Measurements from ENCODE around the gene GPR153. TPM values are rescaled to one million over a fixed set of nuclear protein-coding genes. Genes with fewer than 3 reads are reported as not detected.
A peak's percentile ranks its signal among the peaks of the same experiment; 100 is the strongest.

GPR153 gene
- total and polyA plus RNA-seq, 12 donors: 1.8 to 8.5 (median 3.6) TPM

GRCh38 chr1:6239950-6240768 lies 20.7 kb downstream of the GPR153 start:
- intact Hi-C loops (cut with DNase I): loop anchor here in 9 of 10 donors (5.0 to 10.0 kb wide), 10 partner anchors 33 to 198 kb away; partner anchors contain the start of genes RPL22 (in 4 of the 9), RNF207 (in 3 of the 9), ACOT7 (in 1 of the 9) and CHD5 (in 1 of the 9)
- Histone ChIP-seq H3K4me3 (no peak overlapping the region), H3K4me1 (peaks cover under 1 to 27% (median 18%) of the 10 kb centered on the region in 9 donors), H3K36me3 (no peaks in the 10 kb centered on the region), H3K27me3 (peaks cover 12 to 68% (median 57%) of the 10 kb centered on the region in 7 donors), H3K27ac (no peak overlapping the region), H3K9me3 (no peaks in the 10 kb centered on the region)
- WGBS, 2 donors: 76 to 83% methylated on average over 17 of the region's 17 CpGs
- ATAC-seq: no peak
- no peak for TF ChIP-seq CTCF (IDR thresholded peaks at IDR 0.05)
- DNase-seq: no peak

- no peak overlapping the region for H3K27ac ChIP-seq
- no peak for TF ChIP-seq CTCF (IDR thresholded peaks at IDR 0.05)
- H3K27me3 ChIP-seq: peaks cover 12 to 61% (median 51%) of the 10 kb centered on the region in 7 donors
- intact Hi-C loops (cut with DNase I): loop anchor here in 5 of 10 donors (5.0 kb wide), 3 partner anchors 37 to 153 kb away; partner anchors contain the start of genes RPL22 (in 4 of the 5) and ACOT7 (in 1 of the 5)
- WGBS, 2 donors: 45 to 50% methylated on average over 7 of the region's 7 CpGs
- DNase-seq: no peak
- peaks cover 0 to 3% (median 0%) of the 10 kb centered on the region in 9 donors for H3K36me3 ChIP-seq
- ATAC-seq: no peak
- no peak overlapping the region for H3K4me3 ChIP-seq
- no peaks in the 10 kb centered on the region for H3K9me3 ChIP-seq
- peaks cover 8 to 34% (median 26%) of the 10 kb centered on the region in 9 donors for H3K4me1 ChIP-seq
Observed at GRCh38 chr1:6239213-6239752, 21.6 kb downstream of the GPR153 start.

GRCh38 chr1:6237093-6237492 lies 23.8 kb downstream of the GPR153 start:
- Histone ChIP-seq H3K4me3 (no peak overlapping the region), H3K9me3 (no peaks in the 10 kb centered on the region), H3K36me3 (peaks cover 0 to 25% (median 6%) of the 10 kb centered on the region in 9 donors), H3K27ac (no peak overlapping the region), H3K27me3 (peaks cover 4 to 39% (median 29%) of the 10 kb centered on the region in 7 donors), H3K4me1 (peaks cover 8 to 45% (median 36%) of the 10 kb centered on the region in 9 donors)
- DNase-seq (no peak), ATAC-seq (no peak)
- intact Hi-C loops (cut with DNase I): loop anchor here in 5 of 10 donors (5.0 kb wide), 3 partner anchors 35 to 155 kb away; partner anchors contain the start of genes RPL22 (in 4 of the 5) and ACOT7 (in 1 of the 5)
- TF ChIP-seq CTCF (IDR thresholded peaks at IDR 0.05): no peak
- 97 to 99% methylated on average over 4 of the region's 4 CpGs for WGBS, 2 donors

- Histone ChIP-seq H3K4me3 (peak overlapping the region; percentile 50 to 96 (median 82)), H3K4me1 (peaks cover 8 to 45% (median 34%) of the 10 kb centered on the region in 9 donors), H3K27ac (peak overlapping the region; percentile 27 to 87 (median 74)), H3K27me3 (peaks cover under 1 to 21% (median 11%) of the 10 kb centered on the region in 7 donors), H3K9me3 (no peaks in the 10 kb centered on the region), H3K36me3 (peaks cover 0 to 43% (median 11%) of the 10 kb centered on the region in 9 donors)
- no peak for DNase-seq
- no peak for TF ChIP-seq CTCF (IDR thresholded peaks at IDR 0.05)
- intact Hi-C loops (cut with DNase I): loop anchor here in 5 of 10 donors (5.0 kb wide), 3 partner anchors 33 to 157 kb away; partner anchors contain the start of genes RPL22 (in 4 of the 5) and ACOT7 (in 1 of the 5)
- WGBS, 2 donors: 0 to 1% methylated on average over 28 to 30 of the region's 30 CpGs
- peak in 1 of 8 donors; percentile 3 for ATAC-seq
Observed at GRCh38 chr1:6235296-6235677, 25.6 kb downstream of the GPR153 start.
